GM12878 (cell line): Measurements from ENCODE around the gene SMARCE1. TPM values are rescaled to one million over a fixed set of nuclear protein-coding genes. Genes with fewer than 3 reads are reported as not detected.

Experiments
- ATF7 ChIP-seq: fragments of 450-650 bp; IDR thresholded peaks from 2 replicates; pipeline ENCODE4 v1.6.1; 2016; ENCODE audit warnings: low read depth, mild to moderate bottlenecking
- EGR1 ChIP-seq, 2 experiments: IDR thresholded peaks; 1 replicate in 1 of 2; 2 replicates in 1 of 2; pipeline ENCODE4 v1.6.1; 2011 to 2012; ENCODE audit warnings: low read depth in 2 of 2, low read length in 2 of 2, borderline replicate concordance in 1 of 2, mild to moderate bottlenecking in 1 of 2, moderate library complexity in 1 of 2
- FOS ChIP-seq: IDR thresholded peaks from 3 replicates; pipeline ENCODE4 v1.6.1; 2011; ENCODE audit warnings: borderline replicate concordance; ENCODE audit not compliant: insufficient read length; ENCODE audit errors: extremely low read depth
- IRF4 ChIP-seq: IDR thresholded peaks from 2 replicates; pipeline ENCODE4 v1.6.1; 2011; ENCODE audit warnings: low read depth, low read length
- NFXL1 ChIP-seq: fragments of 450-650 bp; IDR thresholded peaks from 2 replicates; pipeline ENCODE4 v1.6.1; 2017; ENCODE audit warnings: antibody characterized with exemption, mild to moderate bottlenecking, borderline replicate concordance
- POLR2A ChIP-seq: IDR thresholded peaks from 2 replicates; pipeline ENCODE4 v1.6.1; 2011; ENCODE audit warnings: low read depth, mild to moderate bottlenecking, low read length
- RUNX3 ChIP-seq: IDR thresholded peaks from 2 replicates; pipeline ENCODE4 v1.6.1; 2012; ENCODE audit warnings: low read length, inconsistent platforms
- SMAD5 ChIP-seq: IDR thresholded peaks from 2 replicates; pipeline ENCODE4 v1.6.1; 2016; ENCODE audit warnings: antibody characterized with exemption, low read depth
- SREBF1 ChIP-seq: IDR thresholded peaks from 2 replicates; pipeline ENCODE4 v1.6.1; 2012; ENCODE audit warnings: mild to moderate bottlenecking, low read length
- SRF ChIP-seq, 2 experiments: IDR thresholded peaks; 2 replicates each; pipeline ENCODE4 v1.6.1; 2011; ENCODE audit warnings: low read depth in 2 of 2, low read length in 2 of 2, mild to moderate bottlenecking in 1 of 2, moderate library complexity in 1 of 2
- SUPT20H ChIP-seq: IDR thresholded peaks from 2 replicates; pipeline ENCODE4 v1.6.1; 2011; ENCODE audit warnings: low read depth, mild to moderate bottlenecking, low read length, moderate library complexity, borderline replicate concordance; ENCODE audit not compliant: control insufficient read depth
- TCF7 ChIP-seq: IDR thresholded peaks from 2 replicates; pipeline ENCODE4 v1.6.1; 2014; ENCODE audit warnings: antibody characterized with exemption, borderline replicate concordance
- ZNF622 ChIP-seq: fragments of 450-650 bp; IDR thresholded peaks from 2 replicates; pipeline ENCODE4 v1.6.1; 2017; ENCODE audit warnings: mild to moderate bottlenecking, inconsistent platforms
- ZSCAN29 ChIP-seq: fragments of 450-650 bp; IDR thresholded peaks from 2 replicates; pipeline ENCODE4 v1.6.1; 2017; ENCODE audit warnings: mild to moderate bottlenecking, moderate library complexity
- polyA plus RNA-seq, 11 experiments: library from polyadenylated mRNA; depleted of rRNA in 4 of 11; unstranded in 6 of 11; stranded (reverse) in 5 of 11; fragments of >200 nt; fragmentation: Nextera tagmentation in 4 of 11; fragmentation: Illumina TruSeq in 1 of 11; extraction: Ambion mirVana in 4 of 11; extraction: Trizol in 1 of 11; gene quantifications; 1 replicate in 1 of 11; 2 replicates in 10 of 11; pipeline versions ENCODE4 v1.2.1 to v1.2.3, GENCODE V29; 2011 to 2016; ENCODE audit warnings: inconsistent platforms in 2 of 11, missing spikeins in 2 of 11, low read depth in 1 of 11
- total RNA-seq, 4 experiments: library from RNA; depleted of rRNA in 3 of 4; stranded (reverse); fragments of >200 nt in 3 of 4; fragmentation: Illumina TruSeq in 1 of 4; extraction: Trizol in 1 of 4; gene quantifications; 2 replicates each; pipeline versions ENCODE4 v1.2.1 to v1.2.3, GENCODE V29; 2013 to 2021
- TF ChIP-seq, protein P1 (sequence below): fragments of 450-650 bp; IDR thresholded peaks from 2 replicates; pipeline ENCODE4 v1.6.1; 2017; ENCODE audit warnings: mild to moderate bottlenecking, moderate library complexity
- TF ChIP-seq, protein P2 (sequence below): fragments of 450-650 bp; IDR thresholded peaks from 2 replicates; pipeline ENCODE4 v1.6.1; 2017; ENCODE audit warnings: mild to moderate bottlenecking
- TF ChIP-seq, protein P3 (sequence below): fragments of 450-650 bp; IDR thresholded peaks from 2 replicates; pipeline ENCODE4 v1.6.1; 2014; ENCODE audit warnings: mild to moderate bottlenecking
- TF ChIP-seq, protein P4 (sequence below): fragments of 450-650 bp; formaldehyde crosslinking; IDR thresholded peaks from 2 replicates; pipeline ENCODE4 v1.4.0; 2020; ENCODE audit warnings: mild to moderate bottlenecking, moderate library complexity

Gene SMARCE1
- total and polyA plus RNA-seq, 10 of the 15 experiments (the other 5 are each of a cell fraction or from before 2014, with no cell fraction given): 87.9 to 191 (median 132) TPM

DNA sequence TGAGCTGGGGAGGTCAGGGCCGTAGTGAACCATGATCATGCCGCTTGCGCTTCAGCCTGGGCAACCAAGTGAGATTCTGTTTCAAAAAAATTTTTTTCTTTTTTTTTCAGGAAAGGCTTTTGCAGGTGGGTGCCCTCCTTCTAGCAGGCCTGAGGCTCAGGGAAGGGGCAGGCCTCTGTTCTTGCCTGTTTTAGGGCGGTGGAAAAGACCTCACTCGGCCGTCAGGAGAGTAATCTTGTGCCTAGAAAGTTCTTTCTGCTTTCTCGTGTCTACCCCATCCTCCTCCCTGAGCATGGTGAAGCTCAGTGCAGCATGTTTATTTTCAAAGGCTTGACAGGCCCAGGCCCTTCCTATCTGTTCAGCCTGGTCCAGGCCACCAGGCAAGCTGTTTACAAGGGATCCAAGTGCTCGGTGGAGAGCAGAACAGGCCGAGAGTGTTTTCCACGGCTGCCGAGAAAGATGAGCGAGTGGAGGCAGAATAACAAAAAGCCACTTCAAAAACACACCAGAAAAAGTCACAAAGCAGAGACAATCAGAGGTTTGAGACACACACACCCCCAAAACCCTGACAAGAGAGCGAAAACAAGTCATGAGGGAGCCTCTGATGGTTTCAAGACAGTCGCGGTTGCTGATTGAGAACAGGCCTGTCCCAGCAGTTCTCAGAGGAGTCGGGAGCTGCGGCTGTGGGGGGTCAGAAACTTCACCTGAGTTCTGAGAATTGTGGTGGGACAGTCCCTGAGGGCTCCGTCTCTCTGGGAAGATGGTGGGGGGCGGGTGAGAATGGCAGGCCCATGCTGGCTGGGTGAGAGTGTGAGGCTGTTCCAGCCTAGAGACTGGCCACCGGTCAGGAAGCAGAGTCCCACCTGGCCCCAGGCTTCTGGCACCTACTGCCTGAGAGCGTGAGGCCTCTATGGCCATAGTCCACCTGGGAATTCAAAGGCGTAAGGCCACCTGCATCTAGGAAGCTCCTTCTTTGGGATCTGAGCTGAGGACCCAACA lies 44.9 kb downstream of the SMARCE1 start (continued):
- TF ChIP-seq, protein P1, sequence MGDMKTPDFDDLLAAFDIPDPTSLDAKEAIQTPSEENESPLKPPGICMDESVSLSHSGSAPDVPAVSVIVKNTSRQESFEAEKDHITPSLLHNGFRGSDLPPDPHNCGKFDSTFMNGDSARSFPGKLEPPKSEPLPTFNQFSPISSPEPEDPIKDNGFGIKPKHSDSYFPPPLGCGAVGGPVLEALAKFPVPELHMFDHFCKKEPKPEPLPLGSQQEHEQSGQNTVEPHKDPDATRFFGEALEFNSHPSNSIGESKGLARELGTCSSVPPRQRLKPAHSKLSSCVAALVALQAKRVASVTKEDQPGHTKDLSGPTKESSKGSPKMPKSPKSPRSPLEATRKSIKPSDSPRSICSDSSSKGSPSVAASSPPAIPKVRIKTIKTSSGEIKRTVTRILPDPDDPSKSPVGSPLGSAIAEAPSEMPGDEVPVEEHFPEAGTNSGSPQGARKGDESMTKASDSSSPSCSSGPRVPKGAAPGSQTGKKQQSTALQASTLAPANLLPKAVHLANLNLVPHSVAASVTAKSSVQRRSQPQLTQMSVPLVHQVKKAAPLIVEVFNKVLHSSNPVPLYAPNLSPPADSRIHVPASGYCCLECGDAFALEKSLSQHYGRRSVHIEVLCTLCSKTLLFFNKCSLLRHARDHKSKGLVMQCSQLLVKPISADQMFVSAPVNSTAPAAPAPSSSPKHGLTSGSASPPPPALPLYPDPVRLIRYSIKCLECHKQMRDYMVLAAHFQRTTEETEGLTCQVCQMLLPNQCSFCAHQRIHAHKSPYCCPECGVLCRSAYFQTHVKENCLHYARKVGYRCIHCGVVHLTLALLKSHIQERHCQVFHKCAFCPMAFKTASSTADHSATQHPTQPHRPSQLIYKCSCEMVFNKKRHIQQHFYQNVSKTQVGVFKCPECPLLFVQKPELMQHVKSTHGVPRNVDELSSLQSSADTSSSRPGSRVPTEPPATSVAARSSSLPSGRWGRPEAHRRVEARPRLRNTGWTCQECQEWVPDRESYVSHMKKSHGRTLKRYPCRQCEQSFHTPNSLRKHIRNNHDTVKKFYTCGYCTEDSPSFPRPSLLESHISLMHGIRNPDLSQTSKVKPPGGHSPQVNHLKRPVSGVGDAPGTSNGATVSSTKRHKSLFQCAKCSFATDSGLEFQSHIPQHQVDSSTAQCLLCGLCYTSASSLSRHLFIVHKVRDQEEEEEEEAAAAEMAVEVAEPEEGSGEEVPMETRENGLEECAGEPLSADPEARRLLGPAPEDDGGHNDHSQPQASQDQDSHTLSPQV: peak; percentile 54
- TF ChIP-seq SRF (IDR thresholded peaks at IDR 0.05; ENCODE audit: low read depth in 2 of 2, low read length in 2 of 2) (no peak), SREBF1 (no peak), POLR2A (no peak), TCF7 (peak; percentile 62; the same call in 1 of the 2 replicates), NFXL1 (no peak), ATF7 (peak; percentile 85), SUPT20H (no peak), IRF4 (peak; percentile 94), EGR1 (IDR thresholded peaks at IDR 0.05; ENCODE audit: borderline replicate concordance in 1 of 2, low read depth in 2 of 2, low read length in 2 of 2) (no peak), ZNF622 (no peak), SMAD5 (no peak), RUNX3 (peak; percentile 96), ZSCAN29 (peak; percentile 52; the same call in 1 of the 2 replicates), FOS (no peak)
- TF ChIP-seq, protein P2, sequence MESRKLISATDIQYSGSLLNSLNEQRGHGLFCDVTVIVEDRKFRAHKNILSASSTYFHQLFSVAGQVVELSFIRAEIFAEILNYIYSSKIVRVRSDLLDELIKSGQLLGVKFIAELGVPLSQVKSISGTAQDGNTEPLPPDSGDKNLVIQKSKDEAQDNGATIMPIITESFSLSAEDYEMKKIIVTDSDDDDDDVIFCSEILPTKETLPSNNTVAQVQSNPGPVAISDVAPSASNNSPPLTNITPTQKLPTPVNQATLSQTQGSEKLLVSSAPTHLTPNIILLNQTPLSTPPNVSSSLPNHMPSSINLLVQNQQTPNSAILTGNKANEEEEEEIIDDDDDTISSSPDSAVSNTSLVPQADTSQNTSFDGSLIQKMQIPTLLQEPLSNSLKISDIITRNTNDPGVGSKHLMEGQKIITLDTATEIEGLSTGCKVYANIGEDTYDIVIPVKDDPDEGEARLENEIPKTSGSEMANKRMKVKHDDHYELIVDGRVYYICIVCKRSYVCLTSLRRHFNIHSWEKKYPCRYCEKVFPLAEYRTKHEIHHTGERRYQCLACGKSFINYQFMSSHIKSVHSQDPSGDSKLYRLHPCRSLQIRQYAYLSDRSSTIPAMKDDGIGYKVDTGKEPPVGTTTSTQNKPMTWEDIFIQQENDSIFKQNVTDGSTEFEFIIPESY: 0 out of 2 replicates have a peak, but pooled peaks have one; percentile 4
- TF ChIP-seq, protein P3, sequence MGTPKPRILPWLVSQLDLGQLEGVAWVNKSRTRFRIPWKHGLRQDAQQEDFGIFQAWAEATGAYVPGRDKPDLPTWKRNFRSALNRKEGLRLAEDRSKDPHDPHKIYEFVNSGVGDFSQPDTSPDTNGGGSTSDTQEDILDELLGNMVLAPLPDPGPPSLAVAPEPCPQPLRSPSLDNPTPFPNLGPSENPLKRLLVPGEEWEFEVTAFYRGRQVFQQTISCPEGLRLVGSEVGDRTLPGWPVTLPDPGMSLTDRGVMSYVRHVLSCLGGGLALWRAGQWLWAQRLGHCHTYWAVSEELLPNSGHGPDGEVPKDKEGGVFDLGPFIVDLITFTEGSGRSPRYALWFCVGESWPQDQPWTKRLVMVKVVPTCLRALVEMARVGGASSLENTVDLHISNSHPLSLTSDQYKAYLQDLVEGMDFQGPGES: no peak
- TF ChIP-seq, protein P4, sequence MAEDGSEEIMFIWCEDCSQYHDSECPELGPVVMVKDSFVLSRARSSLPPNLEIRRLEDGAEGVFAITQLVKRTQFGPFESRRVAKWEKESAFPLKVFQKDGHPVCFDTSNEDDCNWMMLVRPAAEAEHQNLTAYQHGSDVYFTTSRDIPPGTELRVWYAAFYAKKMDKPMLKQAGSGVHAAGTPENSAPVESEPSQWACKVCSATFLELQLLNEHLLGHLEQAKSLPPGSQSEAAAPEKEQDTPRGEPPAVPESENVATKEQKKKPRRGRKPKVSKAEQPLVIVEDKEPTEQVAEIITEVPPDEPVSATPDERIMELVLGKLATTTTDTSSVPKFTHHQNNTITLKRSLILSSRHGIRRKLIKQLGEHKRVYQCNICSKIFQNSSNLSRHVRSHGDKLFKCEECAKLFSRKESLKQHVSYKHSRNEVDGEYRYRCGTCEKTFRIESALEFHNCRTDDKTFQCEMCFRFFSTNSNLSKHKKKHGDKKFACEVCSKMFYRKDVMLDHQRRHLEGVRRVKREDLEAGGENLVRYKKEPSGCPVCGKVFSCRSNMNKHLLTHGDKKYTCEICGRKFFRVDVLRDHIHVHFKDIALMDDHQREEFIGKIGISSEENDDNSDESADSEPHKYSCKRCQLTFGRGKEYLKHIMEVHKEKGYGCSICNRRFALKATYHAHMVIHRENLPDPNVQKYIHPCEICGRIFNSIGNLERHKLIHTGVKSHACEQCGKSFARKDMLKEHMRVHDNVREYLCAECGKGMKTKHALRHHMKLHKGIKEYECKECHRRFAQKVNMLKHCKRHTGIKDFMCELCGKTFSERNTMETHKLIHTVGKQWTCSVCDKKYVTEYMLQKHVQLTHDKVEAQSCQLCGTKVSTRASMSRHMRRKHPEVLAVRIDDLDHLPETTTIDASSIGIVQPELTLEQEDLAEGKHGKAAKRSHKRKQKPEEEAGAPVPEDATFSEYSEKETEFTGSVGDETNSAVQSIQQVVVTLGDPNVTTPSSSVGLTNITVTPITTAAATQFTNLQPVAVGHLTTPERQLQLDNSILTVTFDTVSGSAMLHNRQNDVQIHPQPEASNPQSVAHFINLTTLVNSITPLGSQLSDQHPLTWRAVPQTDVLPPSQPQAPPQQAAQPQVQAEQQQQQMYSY: peak; percentile 40; the same call in 1 of the 2 replicates
